B cell (primary cell): ENCODE data around the gene KCNT1. TPM values are rescaled to one million over a fixed set of nuclear protein-coding genes. Genes with fewer than 3 reads are reported as not detected.

ENCODE experiments used
- ATAC-seq: fragments of 200-7000 bp; cut with Tn5 transposase; one replicate; pipeline ENCODE4 v1.10.0; 2021; ENCODE audit warnings: low read depth, mild to moderate bottlenecking, moderate number of reproducible peaks, moderate library complexity
- CTCF ChIA-PET: fragments of 350-600 bp; sonication (Branson Sonifier 250); formaldehyde crosslinking; loops from one replicate; lab custom pipeline; 2021; ENCODE audit warnings: antibody characterized with exemption, inconsistent platforms; lab: Charles Lee
- POLR2A ChIA-PET: fragments of 350-600 bp; sonication (Branson Sonifier 250); formaldehyde crosslinking; loops from one replicate; lab custom pipeline; 2021; ENCODE audit warnings: antibody characterized with exemption; lab: Charles Lee
- DNase-seq: peaks from one replicate; pipeline ENCODE4 v3.0.0; 2013
- H2AFZ ChIP-seq: 2 replicates; pipeline ENCODE4 v1.6.1; 2012; ENCODE audit warnings: mild to moderate bottlenecking, low read depth, low read length; ENCODE audit not compliant: insufficient read depth, poor library complexity, severe bottlenecking
- H3K27ac ChIP-seq, 2 donors: 1 replicate in 1 of 2; 2 replicates in 1 of 2; pipeline ENCODE4 v1.5.1; 2012 to 2013; ENCODE audit warnings: low read length in 2 of 2, mild to moderate bottlenecking in 2 of 2, moderate library complexity in 1 of 2
- H3K27me3 ChIP-seq, 4 experiments: fragments of 200-600 bp in 1 of 4; sonication (generic) in 1 of 4; replicated peaks in 1 of 4; 1 replicate in 2 of 4; 2 replicates in 2 of 4; pipeline versions ENCODE4 v1.6.1 to v1.7.0; 2013 to 2016; ENCODE audit warnings: low read length in 3 of 4, mild to moderate bottlenecking in 2 of 4, mixed read lengths in 1 of 4, moderate library complexity in 1 of 4; ENCODE audit not compliant: insufficient read depth in 4 of 4, control insufficient read depth in 3 of 4; ENCODE audit errors: control extremely low read depth in 1 of 4
- H3K36me3 ChIP-seq, 2 experiments: replicated peaks in 1 of 2; 1 replicate in 1 of 2; 2 replicates in 1 of 2; pipeline versions ENCODE4 v1.6.1 to v1.7.1; 2013; ENCODE audit warnings: low read length in 1 of 2; ENCODE audit not compliant: insufficient read depth in 2 of 2, control insufficient read depth in 1 of 2; ENCODE audit errors: control extremely low read depth in 1 of 2, extremely low read depth in 1 of 2
- H3K4me1 ChIP-seq, 2 donors: fragments of 200-600 bp in 1 of 2; sonication (generic) in 1 of 2; 1 replicate in 1 of 2; 2 replicates in 1 of 2; pipeline versions ENCODE4 v1.5.1 to v1.6.1; 2013 to 2017; ENCODE audit warnings: low read length in 2 of 2; ENCODE audit not compliant: control insufficient read depth in 2 of 2, insufficient read depth in 2 of 2
- H3K4me2 ChIP-seq: replicated peaks from 2 replicates; pipeline ENCODE3; 2012; ENCODE audit warnings: mild to moderate bottlenecking, low read depth, low read length; ENCODE audit not compliant: poor library complexity, severe bottlenecking
- H3K4me3 ChIP-seq, 5 experiments: fragments of 200-600 bp in 1 of 5; sonication (generic) in 1 of 5; 1 replicate in 3 of 5; 2 replicates in 2 of 5; pipeline versions ENCODE4 v1.5.1 to v1.7.0; 2011 to 2016; ENCODE audit warnings: low read length in 4 of 5, mild to moderate bottlenecking in 4 of 5, low read depth in 2 of 5, control low read depth in 1 of 5, moderate library complexity in 1 of 5; ENCODE audit not compliant: insufficient read depth in 1 of 5; ENCODE audit errors: control extremely low read depth in 1 of 5, extremely low read depth in 1 of 5
- H3K79me2 ChIP-seq: fragments of 200-600 bp; sonication (generic); one replicate; pipeline ENCODE4 v1.6.0; 2016; ENCODE audit warnings: low read length; ENCODE audit not compliant: control insufficient read depth, insufficient read depth
- H3K9ac ChIP-seq: fragments of 200-600 bp; sonication (generic); 2 replicates; pipeline ENCODE4 v1.6.1; 2017; ENCODE audit warnings: mild to moderate bottlenecking, low read length, moderate library complexity
- H3K9me3 ChIP-seq, 3 donors: one replicate each; pipeline versions ENCODE4 v1.6.1 to v1.7.1; 2013; ENCODE audit warnings: low read length in 2 of 3; ENCODE audit not compliant: control insufficient read depth in 2 of 3, insufficient read depth in 1 of 3; ENCODE audit errors: control extremely low read depth in 1 of 3
- H4K20me1 ChIP-seq: 2 replicates; pipeline ENCODE4 v1.6.0; 2012; ENCODE audit warnings: mild to moderate bottlenecking, low read length; ENCODE audit not compliant: insufficient read depth, control insufficient read depth, poor library complexity, severe bottlenecking
- H3K27ac Mint-ChIP-seq: one replicate; pipeline ENCODE4 v1.8.0; 2021; ENCODE audit warnings: mixed read lengths
- H3K27me3 Mint-ChIP-seq: one replicate; pipeline ENCODE4 v1.8.0; 2021; ENCODE audit warnings: mixed read lengths
- H3K4me1 Mint-ChIP-seq: one replicate; pipeline ENCODE4 v1.8.0; 2021; ENCODE audit warnings: mixed read lengths
- H3K4me3 Mint-ChIP-seq: one replicate; pipeline ENCODE4 v1.8.0; 2021; ENCODE audit warnings: mixed read lengths
- H3K9me3 Mint-ChIP-seq: one replicate; pipeline ENCODE4 v1.8.0; 2022; ENCODE audit warnings: mixed read lengths; ENCODE audit not compliant: insufficient read depth
- CTCF ChIP-seq: fragments of 200-600 bp; IDR thresholded peaks from one replicate; pipeline ENCODE4 v1.8.0; 2022; ENCODE audit warnings: antibody characterized with exemption, mild to moderate bottlenecking
- EZH2 ChIP-seq: IDR thresholded peaks from 2 replicates; pipeline ENCODE4 v1.6.1; 2012; ENCODE audit warnings: borderline replicate concordance, low read depth, mild to moderate bottlenecking, moderate library complexity, low read length; ENCODE audit not compliant: insufficient read depth, poor library complexity, severe bottlenecking
- WGBS: methylation state at CpG from one replicate; pipeline ENCODE4 v1.1.5; 2013; ENCODE audit warnings: missing lambda C conversion rate; ENCODE audit not compliant: insufficient coverage; 5-methylcytosine and 5-hydroxymethylcytosine counted together
- intact Hi-C: fragments of 100-400 bp; cut with micrococcal nuclease; formaldehyde crosslinking; loops from one replicate; pipeline ENCODE4 v1.10.0; 2022
- polyA plus RNA-seq: library from polyadenylated mRNA; depleted of rRNA; stranded (reverse); fragments of >200 nt; gene quantifications from 2 replicates; pipeline ENCODE4 v1.2.3, GENCODE V29; 2012
- total RNA-seq, 2 donors: library from RNA; stranded (reverse); fragments of 120-200 nt in 1 of 2; gene quantifications; 1 replicate in 1 of 2; 2 replicates in 1 of 2; pipeline versions ENCODE4 v1.2.3 to v1.2.4, GENCODE V29; 2013 to 2022

KCNT1 gene
- total and polyA plus RNA-seq, 2 donors (not counting 1 experiment from before 2014, with no cell fraction given): not detected

GRCh38 chr9:135759676-135760300 is 57.8 kb downstream of the KCNT1 start:
- H3K79me2 ChIP-seq: no peaks in the 10 kb centered on the region
- no peak overlapping the region for H3K27ac ChIP-seq
- Mint-ChIP-seq H3K27me3 (no peaks in the 10 kb centered on the region), H3K4me1 (no peaks in the 10 kb centered on the region), H3K27ac (no peak overlapping the region), H3K4me3 (no peak overlapping the region), H3K9me3 (no peaks in the 10 kb centered on the region)
- no peak overlapping the region for H3K4me3 ChIP-seq
- ChIA-PET POLR2A (no interaction called here), CTCF (no interaction called here)
- no peaks in the 10 kb centered on the region for H3K27me3 ChIP-seq
- no peak overlapping the region for H3K4me2 ChIP-seq
- DNase-seq (no peak), ATAC-seq (no peak)
- 87% methylated on average over 23 of the region's 24 CpGs for WGBS
- no peaks in the 10 kb centered on the region for H3K36me3 ChIP-seq
- no peaks in the 10 kb centered on the region for H3K4me1 ChIP-seq
- no peaks in the 10 kb centered on the region for H4K20me1 ChIP-seq
- H2AFZ ChIP-seq: no peak overlapping the region
- intact Hi-C loops: no loop called here
- TF ChIP-seq CTCF (no peak), EZH2 (no peak)
- no peak overlapping the region for H3K9ac ChIP-seq
- peaks cover 0 to 21% (median 0%) of the 10 kb centered on the region in 3 donors for H3K9me3 ChIP-seq

- H3K9me3 Mint-ChIP-seq: no peaks in the 10 kb centered on the region
- ChIA-PET CTCF (no interaction called here), POLR2A (no interaction called here)
- Histone ChIP-seq H3K4me2 (no peak overlapping the region), H3K9me3 (peaks cover 0 to 21% (median 0%) of the 10 kb centered on the region in 3 donors), H3K9ac (no peak overlapping the region), H3K79me2 (no peaks in the 10 kb centered on the region), H3K4me3 (no peak overlapping the region), H3K4me1 (no peaks in the 10 kb centered on the region), H3K27me3 (no peaks in the 10 kb centered on the region), H3K36me3 (no peaks in the 10 kb centered on the region), H4K20me1 (no peaks in the 10 kb centered on the region), H2AFZ (no peak overlapping the region), H3K27ac (no peak overlapping the region)
- ATAC-seq: no peak
- H3K4me3 Mint-ChIP-seq: no peak overlapping the region
- no peak for TF ChIP-seq CTCF
- no peak overlapping the region for H3K27ac Mint-ChIP-seq
- 84% methylated on average over 12 of the region's 12 CpGs for WGBS
- intact Hi-C loops: no loop called here
- DNase-seq: no peak
- no peaks in the 10 kb centered on the region for H3K4me1 Mint-ChIP-seq
- H3K27me3 Mint-ChIP-seq: no peaks in the 10 kb centered on the region
Measured at GRCh38 chr9:135760465-135760864, 58.5 kb downstream of the KCNT1 start.
